ENCODE results near the gene CEP89. TPM values are rescaled to one million over a fixed set of nuclear protein-coding genes. Genes with fewer than 3 reads are reported as not detected.

CEP89 gene
- total and polyA plus RNA-seq, 2 donors (not counting 1 experiment from before 2014, with no cell fraction given) = 6.3 to 13.8 TPM

DNA sequence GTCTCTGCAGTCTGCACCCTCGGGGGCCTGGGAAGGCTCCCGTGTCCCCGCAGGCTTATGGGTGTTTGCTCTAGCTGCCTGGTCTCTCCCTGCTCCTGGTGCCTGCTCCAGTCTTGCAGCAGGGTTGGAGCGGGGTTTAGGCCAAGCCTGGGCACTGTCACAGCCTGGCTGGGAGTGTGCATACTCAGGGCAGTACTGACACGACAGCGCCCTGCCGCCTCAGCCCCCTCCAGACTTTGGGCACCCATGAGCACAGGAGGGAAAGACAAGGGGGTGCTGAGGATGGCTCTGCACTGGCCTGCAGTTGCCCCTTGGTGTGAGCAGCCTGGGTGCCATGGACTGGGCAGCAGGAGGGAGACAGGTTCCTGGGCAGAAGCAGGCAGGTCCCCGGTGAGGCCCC lies 35.7 kb downstream of the CEP89 start:
- no peaks in the 10 kb centered on the region for H4K20me1 ChIP-seq (ENCODE audit: control insufficient read depth, extremely low read depth, insufficient read depth, low read length)
- no peak overlapping the region for H3K4me2 ChIP-seq (ENCODE audit: extremely low read depth, insufficient read depth, low read length)
- no peak overlapping the region for H3K27ac ChIP-seq (ENCODE audit: insufficient read depth, low read length)
- no peak for DNase-seq (ENCODE audit: low read depth in 2 of 2)
- no peak overlapping the region for H3K9ac ChIP-seq (ENCODE audit: insufficient read depth, low read length)
- H3K27me3 ChIP-seq (ENCODE audit: control insufficient read depth, insufficient read depth, low read length) = no peaks in the 10 kb centered on the region
- H3K9me3 ChIP-seq (ENCODE audit: control insufficient read depth, insufficient read depth, low read depth, low read length) = no peaks in the 10 kb centered on the region
- H3K79me2 ChIP-seq (ENCODE audit: control insufficient read depth, insufficient read depth, low read length) = no peaks in the 10 kb centered on the region
- no peaks in the 10 kb centered on the region for H3K36me3 ChIP-seq (ENCODE audit: control insufficient read depth, insufficient read depth, low read length)
- no peak for TF ChIP-seq EZH2 (IDR thresholded peaks at IDR 0.05; ENCODE audit: low read length, missing control alignments)
- TF ChIP-seq, protein P1, sequence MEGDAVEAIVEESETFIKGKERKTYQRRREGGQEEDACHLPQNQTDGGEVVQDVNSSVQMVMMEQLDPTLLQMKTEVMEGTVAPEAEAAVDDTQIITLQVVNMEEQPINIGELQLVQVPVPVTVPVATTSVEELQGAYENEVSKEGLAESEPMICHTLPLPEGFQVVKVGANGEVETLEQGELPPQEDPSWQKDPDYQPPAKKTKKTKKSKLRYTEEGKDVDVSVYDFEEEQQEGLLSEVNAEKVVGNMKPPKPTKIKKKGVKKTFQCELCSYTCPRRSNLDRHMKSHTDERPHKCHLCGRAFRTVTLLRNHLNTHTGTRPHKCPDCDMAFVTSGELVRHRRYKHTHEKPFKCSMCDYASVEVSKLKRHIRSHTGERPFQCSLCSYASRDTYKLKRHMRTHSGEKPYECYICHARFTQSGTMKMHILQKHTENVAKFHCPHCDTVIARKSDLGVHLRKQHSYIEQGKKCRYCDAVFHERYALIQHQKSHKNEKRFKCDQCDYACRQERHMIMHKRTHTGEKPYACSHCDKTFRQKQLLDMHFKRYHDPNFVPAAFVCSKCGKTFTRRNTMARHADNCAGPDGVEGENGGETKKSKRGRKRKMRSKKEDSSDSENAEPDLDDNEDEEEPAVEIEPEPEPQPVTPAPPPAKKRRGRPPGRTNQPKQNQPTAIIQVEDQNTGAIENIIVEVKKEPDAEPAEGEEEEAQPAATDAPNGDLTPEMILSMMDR (conservative IDR thresholded peaks at IDR 0.05 in 1 of 2, IDR thresholded peaks at IDR 0.05 in 1 of 2; ENCODE audit: low read depth in 1 of 2, low read length in 2 of 2) = no peak
- H2AFZ ChIP-seq (ENCODE audit: low read length) = no peak overlapping the region
- H3K4me1 ChIP-seq (ENCODE audit: control insufficient read depth, extremely low read depth, insufficient read depth, low read length) = no peaks in the 10 kb centered on the region
- no peak overlapping the region for H3K4me3 ChIP-seq (replicated peaks in 1 of 4; ENCODE audit: control extremely low read depth in 1 of 4, insufficient read depth in 1 of 4, low read depth in 3 of 4, low read length in 4 of 4)

DNA sequence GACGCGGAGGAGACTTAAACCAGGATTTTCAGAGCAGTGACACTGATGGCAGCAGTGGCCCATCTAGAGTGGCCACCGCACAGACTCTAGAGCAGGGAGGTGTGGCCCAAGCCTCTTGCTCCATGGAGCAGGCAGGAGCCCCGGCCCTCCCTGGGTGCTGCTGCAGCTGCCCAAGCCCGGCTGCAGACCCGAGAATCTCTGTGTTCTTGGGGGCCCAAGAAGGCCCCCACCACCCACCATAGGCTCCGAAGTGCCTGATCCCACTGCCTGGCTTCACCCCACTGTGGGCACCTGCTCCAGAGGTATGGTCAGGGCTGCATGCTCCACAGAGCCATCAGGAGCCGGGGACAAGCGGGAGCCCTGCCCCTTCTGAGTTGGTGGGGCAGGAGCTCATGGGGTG lies 36.1 kb downstream of the CEP89 start:
- DNase-seq (ENCODE audit: low read depth in 2 of 2) = no peak
- Histone ChIP-seq H3K4me3 (replicated peaks in 1 of 4; ENCODE audit: control extremely low read depth in 1 of 4, insufficient read depth in 1 of 4, low read depth in 3 of 4, low read length in 4 of 4) (no peak overlapping the region), H3K9me3 (ENCODE audit: control insufficient read depth, insufficient read depth, low read depth, low read length) (no peaks in the 10 kb centered on the region), H3K9ac (ENCODE audit: insufficient read depth, low read length) (no peak overlapping the region), H2AFZ (ENCODE audit: low read length) (no peak overlapping the region), H3K4me1 (ENCODE audit: control insufficient read depth, extremely low read depth, insufficient read depth, low read length) (no peaks in the 10 kb centered on the region), H4K20me1 (ENCODE audit: control insufficient read depth, extremely low read depth, insufficient read depth, low read length) (no peaks in the 10 kb centered on the region), H3K27me3 (ENCODE audit: control insufficient read depth, insufficient read depth, low read length) (no peaks in the 10 kb centered on the region), H3K4me2 (ENCODE audit: extremely low read depth, insufficient read depth, low read length) (no peak overlapping the region), H3K36me3 (ENCODE audit: control insufficient read depth, insufficient read depth, low read length) (no peaks in the 10 kb centered on the region), H3K27ac (ENCODE audit: insufficient read depth, low read length) (no peak overlapping the region), H3K79me2 (ENCODE audit: control insufficient read depth, insufficient read depth, low read length) (no peaks in the 10 kb centered on the region)
- TF ChIP-seq, protein P1 (conservative IDR thresholded peaks at IDR 0.05 in 1 of 2, IDR thresholded peaks at IDR 0.05 in 1 of 2; ENCODE audit: low read depth in 1 of 2, low read length in 2 of 2) = no peak
- no peak for TF ChIP-seq EZH2 (IDR thresholded peaks at IDR 0.05; ENCODE audit: low read length, missing control alignments)

DNA sequence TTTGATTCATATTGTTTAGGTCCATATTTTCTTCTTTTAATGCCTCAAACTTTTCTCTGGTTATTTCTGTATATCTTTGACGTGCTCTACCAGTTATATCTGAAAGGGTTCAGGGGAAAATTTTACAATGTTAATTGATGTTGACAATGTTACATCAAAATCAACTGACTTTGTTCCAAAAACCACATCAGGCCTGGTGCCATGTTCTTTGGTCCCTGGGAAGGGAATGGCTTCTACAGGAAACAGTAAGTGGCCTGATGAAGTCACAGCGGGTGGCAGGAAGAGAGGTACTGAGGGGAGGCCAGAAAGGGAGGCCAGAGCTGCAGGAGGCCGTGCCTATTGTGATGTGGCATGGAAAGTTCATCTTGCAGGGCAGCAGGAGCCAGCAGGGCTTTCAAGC lies 38.2 kb downstream of the CEP89 start:
- Histone ChIP-seq H3K4me3 (replicated peaks in 1 of 4; ENCODE audit: control extremely low read depth in 1 of 4, insufficient read depth in 1 of 4, low read depth in 3 of 4, low read length in 4 of 4) (no peak overlapping the region), H3K27me3 (ENCODE audit: control insufficient read depth, insufficient read depth, low read length) (no peaks in the 10 kb centered on the region)

More for the DNA sequence above, 38.2 kb downstream of the CEP89 start:
- Histone ChIP-seq H3K27ac (ENCODE audit: insufficient read depth, low read length) (no peak overlapping the region), H3K9ac (ENCODE audit: insufficient read depth, low read length) (no peak overlapping the region), H3K9me3 (ENCODE audit: control insufficient read depth, insufficient read depth, low read depth, low read length) (no peaks in the 10 kb centered on the region), H2AFZ (ENCODE audit: low read length) (no peak overlapping the region), H4K20me1 (ENCODE audit: control insufficient read depth, extremely low read depth, insufficient read depth, low read length) (no peaks in the 10 kb centered on the region), H3K79me2 (ENCODE audit: control insufficient read depth, insufficient read depth, low read length) (no peaks in the 10 kb centered on the region), H3K4me1 (ENCODE audit: control insufficient read depth, extremely low read depth, insufficient read depth, low read length) (no peaks in the 10 kb centered on the region), H3K36me3 (ENCODE audit: control insufficient read depth, insufficient read depth, low read length) (no peaks in the 10 kb centered on the region), H3K4me2 (ENCODE audit: extremely low read depth, insufficient read depth, low read length) (no peak overlapping the region)
- no peak for DNase-seq (ENCODE audit: low read depth in 2 of 2)
- TF ChIP-seq, protein P1 (conservative IDR thresholded peaks at IDR 0.05 in 1 of 2, IDR thresholded peaks at IDR 0.05 in 1 of 2; ENCODE audit: low read depth in 1 of 2, low read length in 2 of 2) = no peak
- no peak for TF ChIP-seq EZH2 (IDR thresholded peaks at IDR 0.05; ENCODE audit: low read length, missing control alignments)
